HS-27A (cell line): Measurements from ENCODE around the gene CIITA.
"Not testable (repeated sequence)": the region's sequence is repeated elsewhere in the genome, so short reads cannot be mapped to it uniquely, and the experiment has no call there.

Experiments
- DNase-seq: peaks from one replicate; pipeline ENCODE4 v3.0.0-alpha.2; 2012; ENCODE audit warnings: low read depth, missing footprints

CIITA gene, protein sequence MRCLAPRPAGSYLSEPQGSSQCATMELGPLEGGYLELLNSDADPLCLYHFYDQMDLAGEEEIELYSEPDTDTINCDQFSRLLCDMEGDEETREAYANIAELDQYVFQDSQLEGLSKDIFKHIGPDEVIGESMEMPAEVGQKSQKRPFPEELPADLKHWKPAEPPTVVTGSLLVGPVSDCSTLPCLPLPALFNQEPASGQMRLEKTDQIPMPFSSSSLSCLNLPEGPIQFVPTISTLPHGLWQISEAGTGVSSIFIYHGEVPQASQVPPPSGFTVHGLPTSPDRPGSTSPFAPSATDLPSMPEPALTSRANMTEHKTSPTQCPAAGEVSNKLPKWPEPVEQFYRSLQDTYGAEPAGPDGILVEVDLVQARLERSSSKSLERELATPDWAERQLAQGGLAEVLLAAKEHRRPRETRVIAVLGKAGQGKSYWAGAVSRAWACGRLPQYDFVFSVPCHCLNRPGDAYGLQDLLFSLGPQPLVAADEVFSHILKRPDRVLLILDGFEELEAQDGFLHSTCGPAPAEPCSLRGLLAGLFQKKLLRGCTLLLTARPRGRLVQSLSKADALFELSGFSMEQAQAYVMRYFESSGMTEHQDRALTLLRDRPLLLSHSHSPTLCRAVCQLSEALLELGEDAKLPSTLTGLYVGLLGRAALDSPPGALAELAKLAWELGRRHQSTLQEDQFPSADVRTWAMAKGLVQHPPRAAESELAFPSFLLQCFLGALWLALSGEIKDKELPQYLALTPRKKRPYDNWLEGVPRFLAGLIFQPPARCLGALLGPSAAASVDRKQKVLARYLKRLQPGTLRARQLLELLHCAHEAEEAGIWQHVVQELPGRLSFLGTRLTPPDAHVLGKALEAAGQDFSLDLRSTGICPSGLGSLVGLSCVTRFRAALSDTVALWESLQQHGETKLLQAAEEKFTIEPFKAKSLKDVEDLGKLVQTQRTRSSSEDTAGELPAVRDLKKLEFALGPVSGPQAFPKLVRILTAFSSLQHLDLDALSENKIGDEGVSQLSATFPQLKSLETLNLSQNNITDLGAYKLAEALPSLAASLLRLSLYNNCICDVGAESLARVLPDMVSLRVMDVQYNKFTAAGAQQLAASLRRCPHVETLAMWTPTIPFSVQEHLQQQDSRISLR

GRCh38 chr16:10876799-10877341 is at the start of gene CIITA:
Gene CIITA, plus strand, starts transcription at chr16:10877202. Its CDS starts 129 bp downstream, at chr16:10877331.
- DNase-seq = peak; percentile 81

DNA sequence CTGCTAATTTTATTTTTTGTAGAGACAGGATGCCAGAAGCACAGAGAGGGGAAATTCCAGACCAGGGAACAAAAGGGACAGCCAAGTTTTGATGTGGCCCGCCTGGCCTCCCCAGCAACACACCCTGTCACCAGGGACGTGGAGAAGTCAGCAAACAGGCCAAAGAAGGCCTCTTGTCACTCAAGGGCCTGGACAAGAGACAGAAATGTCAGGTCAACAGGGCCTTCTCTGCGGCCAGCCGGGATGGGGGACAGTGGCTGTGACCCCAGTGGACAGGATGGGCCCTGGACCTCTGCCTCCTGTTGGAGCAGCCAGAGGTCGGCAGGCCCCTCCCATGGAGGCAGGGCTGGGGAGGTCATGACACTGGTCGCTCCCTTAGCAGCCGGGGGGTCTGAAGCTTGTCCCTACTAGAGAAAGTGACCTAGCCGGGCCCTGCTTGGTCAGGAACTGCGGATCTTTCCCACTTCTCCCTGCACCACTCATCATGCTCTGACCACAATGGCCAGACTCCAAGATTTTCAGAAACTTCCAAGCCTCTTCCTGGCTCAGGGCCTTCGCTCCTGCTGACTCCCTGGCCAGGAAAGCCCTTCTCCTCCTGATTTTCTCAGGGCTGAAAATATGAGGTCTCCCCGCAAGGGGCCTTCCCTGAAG is 49.2 kb upstream of the CIITA start:
- DNase-seq = no peak

DNA sequence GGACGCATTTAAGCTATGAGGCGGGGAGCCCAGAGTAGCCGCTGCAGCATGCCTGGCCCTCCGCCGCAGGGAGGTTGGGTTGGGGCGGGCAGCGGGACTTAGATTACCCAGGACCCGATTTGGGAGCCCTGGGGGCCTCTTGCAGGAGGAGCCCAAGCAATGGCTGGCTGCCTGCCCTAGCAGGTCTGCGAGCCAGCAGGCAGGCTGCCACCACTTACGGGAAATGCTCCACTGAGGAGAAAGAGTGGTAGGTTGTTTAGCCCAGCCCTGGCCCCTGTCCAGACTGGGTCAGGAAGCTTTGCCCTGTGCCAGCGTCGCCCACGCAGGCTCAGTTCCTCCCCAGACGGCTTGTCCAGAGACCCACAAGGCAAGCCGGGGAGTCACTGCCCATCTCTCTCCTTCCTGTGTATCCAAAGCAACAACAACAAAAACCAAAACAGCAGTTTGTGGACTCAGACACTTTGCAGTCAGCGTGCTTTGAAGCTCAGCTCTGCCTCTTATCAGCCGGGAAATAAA is 48.1 kb upstream of the CIITA start:
- no peak for DNase-seq

GRCh38 chr16:10829390-10830098 is 47.5 kb upstream of the CIITA start:
- not testable (repeated sequence) for DNase-seq

DNA sequence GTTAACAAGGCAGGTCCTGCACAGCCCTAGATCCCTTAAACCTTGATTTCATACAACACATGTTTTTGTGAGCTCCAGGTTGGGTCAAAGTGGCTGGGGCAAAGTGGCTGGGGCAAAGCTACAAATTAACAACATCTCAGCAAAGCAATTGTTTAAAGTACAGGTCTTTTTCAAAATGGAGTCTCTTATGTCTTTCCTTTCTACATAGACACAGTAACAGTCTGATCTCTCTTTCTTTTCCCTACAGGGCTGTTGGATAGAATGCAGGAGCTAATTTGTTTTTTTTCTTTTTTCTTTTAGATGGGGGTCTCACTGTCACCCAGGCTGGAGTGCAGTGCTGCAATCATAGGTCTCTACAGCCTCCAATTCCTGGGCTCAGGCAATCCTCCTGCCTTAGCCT is 46.8 kb upstream of the CIITA start:
- DNase-seq = not testable (repeated sequence)

GRCh38 chr16:10831894-10832886 is 44.8 kb upstream of the CIITA start:
- no peak for DNase-seq

DNA sequence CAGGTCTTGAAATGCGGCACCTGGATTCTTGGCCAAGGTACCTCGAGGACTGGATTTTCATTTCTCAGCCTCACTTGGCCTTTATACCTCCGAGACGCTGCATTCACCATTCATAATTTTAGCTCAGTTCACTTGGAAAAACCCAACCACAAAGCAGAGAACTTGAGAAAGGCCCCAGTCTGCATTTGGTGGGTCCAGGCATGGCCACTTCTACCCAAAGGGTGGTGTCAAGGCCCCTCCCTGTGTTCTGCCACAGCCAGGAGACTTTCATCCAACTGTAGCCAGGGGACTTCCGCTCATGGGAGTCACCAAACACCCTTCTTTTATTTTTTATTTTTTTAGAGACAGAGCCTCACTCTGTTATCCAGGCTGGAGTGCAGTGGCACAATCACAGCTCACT is 43.7 kb upstream of the CIITA start:
- no peak for DNase-seq

GRCh38 chr16:10834130-10834529 is 42.9 kb upstream of the CIITA start:
- DNase-seq = no peak

DNA sequence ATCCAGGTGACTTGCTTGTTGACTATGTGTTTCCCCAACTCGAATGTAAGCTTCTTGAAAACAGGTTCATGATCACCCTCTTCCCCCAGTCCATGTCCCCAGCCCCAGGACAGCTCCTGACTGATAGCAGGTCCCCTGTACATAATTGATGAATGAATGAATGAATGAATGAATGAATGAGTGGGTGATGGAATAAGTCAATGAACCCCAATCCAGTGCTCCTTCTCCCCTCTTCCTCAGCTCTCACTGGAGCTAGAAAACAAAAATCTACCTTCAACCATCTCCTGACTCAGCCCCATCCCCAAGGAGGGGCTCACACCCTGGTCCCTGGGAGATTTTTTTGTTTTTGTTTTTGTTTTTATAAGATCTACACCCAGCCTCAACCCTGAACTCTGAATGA is 42.2 kb upstream of the CIITA start:
- DNase-seq = no peak

DNA sequence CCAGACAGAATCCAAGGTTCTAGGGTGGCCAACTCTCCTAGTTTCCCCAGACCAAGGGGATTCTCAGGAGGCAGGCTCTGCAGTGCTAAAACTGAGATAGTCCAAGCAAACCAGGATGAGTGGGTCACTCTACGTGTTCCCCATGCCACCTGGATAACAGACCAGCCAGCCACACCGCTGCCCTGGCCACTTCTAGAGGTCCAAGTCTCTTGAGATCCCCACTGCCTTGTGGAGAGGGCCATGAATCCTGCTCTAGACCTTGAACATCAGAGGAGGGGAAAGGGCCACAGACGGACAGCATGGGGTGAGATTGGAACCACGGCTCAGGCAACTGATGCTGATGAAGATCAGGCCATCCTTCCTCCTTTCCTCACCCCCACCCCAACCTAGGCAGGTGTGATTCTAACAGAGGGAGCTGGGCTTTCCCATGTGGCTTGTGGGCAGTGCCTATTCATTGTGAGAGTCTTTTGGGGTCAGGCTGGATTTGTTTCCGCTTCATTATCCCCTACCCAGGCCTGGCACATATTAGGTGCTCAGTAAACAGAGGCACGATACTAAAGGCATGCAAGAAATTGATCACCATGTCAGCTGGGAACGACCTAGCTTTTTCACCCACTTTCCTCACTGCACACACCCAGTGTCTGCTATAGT is 41.6 kb upstream of the CIITA start:
- DNase-seq = no peak

- DNase-seq = no peak
Measured at GRCh38 chr16:10836174-10836853, 40.7 kb upstream of the CIITA start.

- DNase-seq = no peak
Measured at GRCh38 chr16:10838621-10839278, 38.3 kb upstream of the CIITA start.

GRCh38 chr16:10839279-10839666 is 37.7 kb upstream of the CIITA start:
- DNase-seq = no peak

DNA sequence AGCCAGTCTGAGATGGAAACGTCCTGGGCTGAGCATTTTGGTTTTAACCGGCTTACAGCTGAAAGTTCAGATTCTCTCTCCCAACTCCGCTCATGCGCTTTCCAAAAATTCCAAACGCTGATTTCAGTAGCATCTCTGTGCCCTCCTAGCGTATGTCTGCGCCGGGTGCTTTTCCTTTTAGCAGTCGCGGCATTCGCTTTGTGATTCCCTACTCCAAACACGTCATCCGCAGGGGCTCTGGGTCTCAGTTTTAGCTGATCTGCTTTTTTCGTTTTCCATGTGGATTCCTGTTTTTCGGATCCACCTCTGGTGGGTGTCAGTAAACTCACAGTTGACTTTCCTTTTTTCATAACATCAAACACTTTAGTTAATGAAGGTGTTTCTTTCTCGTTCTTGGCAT is 36.3 kb upstream of the CIITA start:
- DNase-seq = no peak

DNA sequence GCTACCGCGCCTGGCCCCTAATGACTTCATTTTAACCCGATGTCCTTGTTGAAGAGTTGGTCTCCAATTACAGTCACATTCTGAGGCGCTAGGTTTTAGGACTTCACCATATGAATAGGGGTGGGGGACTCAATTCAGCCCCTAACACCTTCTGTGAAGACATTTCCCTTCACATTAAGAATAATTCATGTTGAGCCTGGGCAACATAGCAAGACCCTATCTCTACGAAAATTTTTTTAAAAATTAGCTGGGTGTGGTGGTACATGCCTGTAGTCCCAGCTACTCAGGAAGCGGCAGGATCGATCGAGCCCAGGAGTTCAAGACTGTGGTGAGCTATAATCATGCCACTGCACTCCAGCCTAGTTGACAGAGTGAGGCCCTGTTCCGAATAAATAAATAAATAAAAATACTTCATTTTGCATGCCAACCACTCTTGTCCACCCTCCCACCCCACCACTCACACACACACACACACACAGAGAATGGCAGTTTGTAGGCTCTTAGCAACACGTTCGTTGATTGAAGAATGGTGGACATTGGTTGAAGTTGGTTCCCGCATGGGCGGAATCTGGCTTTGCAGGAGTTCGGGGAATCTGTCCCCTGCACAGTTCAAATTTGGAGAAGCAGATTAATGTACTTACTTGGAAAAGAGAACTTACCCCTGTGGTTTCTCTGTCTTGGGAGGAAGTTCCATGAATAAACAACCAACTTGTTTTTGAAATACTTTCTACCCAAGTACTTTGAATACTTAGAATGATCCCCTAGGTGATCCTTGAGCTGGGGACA is 30.6 kb upstream of the CIITA start:
- DNase-seq = no peak

- DNase-seq = no peak
Measured at GRCh38 chr16:10847176-10847575, 29.8 kb upstream of the CIITA start.
